ENCODE measurements around the gene SND1.

The SND1 gene

DNA sequence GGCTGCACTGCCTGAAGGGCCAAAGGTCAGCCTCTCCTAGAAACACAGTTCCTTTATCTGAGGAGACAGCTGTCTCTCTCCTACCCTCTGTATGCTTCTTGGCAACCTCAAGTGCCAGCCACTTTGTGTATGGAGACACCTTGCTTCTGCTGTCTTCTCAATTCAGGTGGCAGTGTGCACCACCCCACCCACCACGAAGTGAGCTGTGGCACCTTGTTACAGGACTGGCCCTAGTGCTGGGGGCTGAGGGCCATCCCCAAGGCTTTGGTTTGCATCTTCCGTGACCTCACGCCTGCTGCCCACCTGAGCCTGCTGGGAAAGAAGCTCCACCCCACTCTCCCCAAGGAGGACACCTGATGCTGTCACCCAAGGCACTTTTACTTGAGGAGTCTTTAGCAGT is 426.3 kb downstream of the SND1 start:
- Histone ChIP-seq H3K27ac (no peak overlapping the region), H3K4me3 (no peak overlapping the region)
- no peak for DNase-seq (ENCODE audit: low spot score)
- TF ChIP-seq CTCF (IDR thresholded peaks at IDR 0.05) = no peak

GRCh38 chr7:128080169-128080568 is 428.2 kb downstream of the SND1 start:
- no peak for DNase-seq (ENCODE audit: low spot score)
- TF ChIP-seq CTCF (IDR thresholded peaks at IDR 0.05) = no peak
- no peak overlapping the region for H3K4me3 ChIP-seq
- H3K27ac ChIP-seq = no peak overlapping the region

- no peak for TF ChIP-seq CTCF (IDR thresholded peaks at IDR 0.05)
- no peak overlapping the region for H3K27ac ChIP-seq
- no peak for DNase-seq (ENCODE audit: low spot score)
These were observed 429.4 kb downstream of the SND1 start for GRCh38 chr7:128081351-128081750.

DNA sequence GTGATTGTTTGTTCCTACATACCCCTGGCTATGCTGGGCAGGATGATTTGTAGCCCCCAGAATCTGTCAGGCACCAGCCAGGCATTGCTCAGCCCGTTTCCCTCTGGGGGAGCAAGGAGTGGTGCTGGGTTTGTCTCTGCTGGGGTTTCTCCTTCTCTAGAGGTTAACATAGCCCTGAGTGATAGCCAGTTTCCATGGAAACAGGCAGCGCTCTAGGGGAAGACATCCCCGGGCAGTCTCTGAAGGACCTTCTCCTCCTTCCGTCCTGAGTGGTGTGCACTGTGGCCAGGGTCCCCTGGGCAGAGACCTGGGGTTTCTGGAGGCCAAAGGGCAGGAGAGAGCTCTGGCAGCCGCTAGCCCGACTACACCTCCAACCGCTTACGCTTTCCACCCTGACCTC is 429.8 kb downstream of the SND1 start:
- no peak for DNase-seq (ENCODE audit: low spot score)
- Histone ChIP-seq H3K27ac (no peak overlapping the region), H3K4me3 (no peak overlapping the region)
- TF ChIP-seq CTCF (IDR thresholded peaks at IDR 0.05) = no peak

More at GRCh38 chr7:128081351-128081750, 429.4 kb downstream of the SND1 start:
- H3K4me3 ChIP-seq = no peak overlapping the region

GRCh38 chr7:128082431-128082830 is 430.4 kb downstream of the SND1 start:
- Histone ChIP-seq H3K4me3 (no peak overlapping the region), H3K27ac (no peak overlapping the region)
- TF ChIP-seq CTCF (IDR thresholded peaks at IDR 0.05) = no peak
- DNase-seq (ENCODE audit: low spot score) = no peak

DNA sequence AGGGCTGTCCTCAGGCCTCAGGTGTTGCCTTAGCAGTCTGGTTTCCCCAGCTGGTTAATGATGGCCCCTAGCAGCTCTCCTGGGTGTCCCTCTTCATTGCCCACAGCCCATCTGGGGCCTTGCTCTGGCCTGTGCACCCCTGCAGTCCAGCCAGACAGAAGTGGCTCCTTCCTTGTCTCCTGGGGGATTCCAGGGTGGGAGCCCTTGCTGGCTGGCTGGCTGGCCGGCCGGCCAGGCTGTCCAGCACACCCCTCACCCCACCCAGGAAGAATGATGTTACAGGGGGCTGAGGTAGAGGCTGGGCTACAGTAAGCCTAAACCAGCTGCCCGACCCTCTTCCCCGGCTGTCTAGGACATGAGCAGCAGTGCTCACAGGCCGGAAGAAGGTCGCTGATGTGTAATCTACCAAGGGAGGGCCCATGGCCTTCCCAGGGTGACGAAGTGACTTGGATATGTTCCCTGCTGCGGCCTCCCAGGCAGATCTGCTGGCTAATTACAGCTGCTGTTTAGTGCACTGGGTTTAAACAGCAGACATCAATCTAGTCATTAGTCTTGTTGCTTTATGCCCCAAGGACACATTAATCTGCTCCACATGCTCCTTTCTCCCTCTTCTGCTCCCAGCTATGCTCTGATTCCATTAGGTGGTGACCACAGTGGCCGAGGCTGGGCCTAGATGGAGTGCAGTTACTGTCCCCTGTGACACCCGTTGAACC is 433.1 kb downstream of the SND1 start:
- no peak for TF ChIP-seq CTCF (IDR thresholded peaks at IDR 0.05)
- H3K27ac ChIP-seq = no peak overlapping the region

GRCh38 chr7:128090492-128090891 is 438.5 kb downstream of the SND1 start:
- TF ChIP-seq CTCF (IDR thresholded peaks at IDR 0.05) = no peak
- Histone ChIP-seq H3K4me3 (no peak overlapping the region), H3K27ac (no peak overlapping the region)
- DNase-seq (ENCODE audit: low spot score) = no peak

More for the DNA sequence above, 433.1 kb downstream of the SND1 start:
- H3K4me3 ChIP-seq = no peak overlapping the region
- DNase-seq (ENCODE audit: low spot score) = no peak
